DMS153 (cell line): Measurements from ENCODE around the gene VBP1.
"Not testable (repeated sequence)": the region's sequence is repeated elsewhere in the genome, so short reads cannot be mapped to it uniquely, and the experiment has no call there.

Experiments
- DNase-seq: peaks from one replicate; lab custom pipeline; 2025; lab: John Stamatoyannopoulos, UW

VBP1 gene

DNA sequence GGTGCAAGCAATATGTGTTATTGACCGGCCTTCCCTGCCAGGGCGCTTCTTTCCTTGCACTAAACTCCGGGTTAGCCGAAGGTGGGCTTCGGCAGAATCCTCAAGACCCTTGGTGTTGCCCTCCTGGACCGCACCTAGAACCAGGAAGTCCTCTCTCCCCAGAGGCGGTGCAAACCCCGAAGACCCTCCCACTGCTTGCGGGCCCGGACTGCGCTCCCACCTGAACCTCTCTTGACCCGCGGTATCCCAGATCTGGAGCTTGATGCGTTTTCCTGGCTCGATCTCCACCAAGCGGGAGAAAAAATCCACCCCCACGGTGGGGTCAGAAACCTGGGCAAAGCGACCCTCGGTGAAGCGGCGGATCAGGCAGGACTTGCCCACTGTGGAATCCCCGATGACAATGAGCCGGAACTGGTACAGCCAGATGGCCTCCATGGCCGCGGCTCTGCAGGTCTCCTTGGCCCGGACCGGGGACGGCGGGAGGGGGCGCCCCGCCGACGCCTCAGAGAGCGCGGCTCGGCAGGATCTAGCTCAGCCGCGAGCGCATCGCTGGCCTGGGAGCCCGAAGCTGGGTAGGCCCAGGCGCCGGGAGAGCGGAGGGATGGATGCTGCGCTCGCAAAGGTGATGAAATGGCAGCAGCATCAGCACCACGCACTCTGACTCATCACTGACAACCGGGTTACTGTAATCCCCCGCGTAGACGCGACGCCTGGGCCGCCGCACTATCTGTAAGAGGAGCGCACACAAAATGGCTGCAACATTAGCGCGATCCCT is 47.8 kb downstream of the VBP1 start, which contains the start of gene RAB39B:
RAB39B (minus strand) TSS at position 638 of the 775 bp plus-strand sequence; CDS start at position 435, 203 bp downstream.
- DNase-seq = peak; percentile 73

DNA sequence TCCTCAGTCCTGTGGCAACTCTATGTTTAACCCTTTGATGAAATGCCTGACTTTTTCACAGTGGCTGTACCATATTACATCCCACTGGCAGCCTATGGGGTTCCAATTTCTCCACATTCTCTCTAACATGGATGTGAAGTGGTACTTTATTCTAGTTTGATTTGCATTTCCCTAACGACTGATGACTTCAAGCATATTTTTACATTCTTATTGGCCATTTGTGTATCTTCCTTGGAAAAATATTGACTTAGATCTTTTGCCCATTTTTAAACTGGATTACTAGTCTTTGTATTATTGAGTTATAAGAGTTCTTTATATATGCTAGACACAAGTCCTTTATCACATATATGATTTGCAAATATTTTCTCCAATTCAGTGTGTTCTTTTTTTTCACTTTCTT is 50.2 kb downstream of the VBP1 start:
- no peak for DNase-seq

DNA sequence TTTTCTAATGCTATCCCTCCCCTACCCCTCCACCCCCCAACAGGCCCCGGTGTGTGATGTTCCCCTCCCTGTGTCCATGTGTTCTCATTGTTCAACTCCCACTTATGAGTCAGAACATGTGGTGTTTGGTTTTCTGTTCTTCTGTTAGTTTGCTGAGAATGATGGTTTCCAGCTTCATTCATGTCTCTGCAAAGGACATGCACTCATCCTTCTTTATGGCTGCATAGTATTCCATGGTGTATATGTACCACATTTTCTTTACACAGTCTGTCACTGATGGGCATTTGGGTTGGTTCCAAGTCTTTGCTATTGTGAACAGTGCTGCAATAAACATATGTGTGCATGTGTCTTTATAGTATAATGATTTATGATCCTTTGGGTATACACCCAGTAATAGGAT is 51.7 kb downstream of the VBP1 start:
- not testable (repeated sequence) for DNase-seq

- no peak for DNase-seq
Measured at GRCh38 chrX:155270969-155271368, 54.7 kb downstream of the VBP1 start.

DNA sequence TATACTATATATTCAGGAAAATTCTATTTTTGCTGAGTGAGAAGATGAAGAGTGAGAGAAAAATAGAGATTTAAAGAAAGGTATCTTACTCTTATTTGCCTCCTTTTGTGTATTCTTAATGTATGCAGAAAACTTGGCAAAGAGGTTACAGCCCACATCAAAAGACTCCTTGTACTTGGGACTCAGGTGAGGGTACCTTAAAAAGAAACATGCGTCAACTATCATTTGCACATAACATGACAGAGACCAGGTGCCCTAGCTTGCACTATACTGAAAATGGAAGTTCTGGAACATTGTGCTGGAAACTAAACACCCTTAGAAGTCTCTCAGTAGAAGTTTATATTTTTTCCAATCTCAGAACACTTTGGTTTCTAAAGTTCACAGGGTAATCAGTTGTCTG is 63.6 kb downstream of the VBP1 start:
- no peak for DNase-seq
